KG1 (cell line): Measurements from ENCODE around the gene RIN1.

Experiments used
- DNase-seq: peaks from one replicate; lab custom pipeline; 2025; lab: John Stamatoyannopoulos, UW

Gene RIN1

DNA sequence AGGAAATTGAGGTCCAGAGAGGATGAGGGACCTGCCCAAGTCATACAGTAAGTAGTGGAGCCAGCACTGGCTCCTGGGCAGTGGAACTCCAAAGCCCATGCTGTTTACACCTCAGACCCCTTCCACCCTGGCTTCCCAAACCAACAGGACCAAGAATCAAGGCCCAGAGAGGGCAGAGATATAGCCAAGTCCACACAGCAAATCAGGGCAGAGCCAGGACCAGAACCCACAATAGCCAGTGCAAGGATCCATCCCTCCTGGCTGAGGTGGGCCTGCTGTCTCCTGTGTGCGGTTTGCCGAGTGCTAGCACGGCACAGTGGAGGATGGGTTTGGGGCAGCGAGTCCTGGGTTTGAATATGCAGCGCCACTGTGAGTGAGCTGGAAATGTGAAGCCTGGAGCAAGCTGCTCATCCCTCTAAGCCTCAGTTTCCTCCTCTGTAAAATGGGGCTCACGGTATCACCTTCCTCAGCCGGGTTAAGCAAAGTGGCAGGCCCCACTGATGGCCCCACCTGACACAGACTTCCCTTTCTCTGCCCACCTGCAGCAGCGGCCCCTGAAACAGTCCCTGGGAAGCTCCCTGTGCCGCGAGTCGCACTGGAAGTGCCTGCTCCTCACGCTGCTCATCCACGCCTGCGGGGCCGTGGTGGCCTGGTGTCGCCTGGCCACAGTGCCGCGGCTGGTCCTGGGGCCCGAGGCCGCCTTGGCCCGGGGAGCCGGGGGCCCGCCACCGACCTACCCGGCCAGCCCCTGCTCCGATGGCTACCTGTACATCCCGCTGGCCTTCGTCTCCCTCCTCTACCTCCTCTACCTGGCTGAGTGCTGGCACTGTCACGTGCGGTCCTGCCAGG lies 42.2 kb downstream of the RIN1 start:
- DNase-seq: no peak

DNA sequence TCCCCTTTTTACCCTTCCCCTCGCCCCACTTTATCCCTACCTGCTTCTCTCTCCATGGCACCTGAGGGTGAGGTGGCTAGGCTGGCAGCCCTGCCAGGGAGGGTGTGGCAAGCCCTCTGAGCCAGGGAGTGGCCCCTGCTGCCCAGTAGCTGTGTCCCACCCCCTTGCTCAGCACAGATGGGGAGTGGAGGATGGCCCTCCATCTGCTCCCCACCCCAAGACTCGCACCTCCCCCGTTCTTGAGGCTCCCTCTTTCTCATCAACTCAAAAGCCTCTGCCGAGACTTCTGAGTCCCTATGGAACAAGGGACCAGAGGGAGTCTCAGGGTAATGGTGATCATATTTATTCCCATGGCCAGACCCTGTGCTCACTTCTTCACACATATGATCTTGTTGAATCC lies 42.9 kb downstream of the RIN1 start:
- DNase-seq: no peak

DNA sequence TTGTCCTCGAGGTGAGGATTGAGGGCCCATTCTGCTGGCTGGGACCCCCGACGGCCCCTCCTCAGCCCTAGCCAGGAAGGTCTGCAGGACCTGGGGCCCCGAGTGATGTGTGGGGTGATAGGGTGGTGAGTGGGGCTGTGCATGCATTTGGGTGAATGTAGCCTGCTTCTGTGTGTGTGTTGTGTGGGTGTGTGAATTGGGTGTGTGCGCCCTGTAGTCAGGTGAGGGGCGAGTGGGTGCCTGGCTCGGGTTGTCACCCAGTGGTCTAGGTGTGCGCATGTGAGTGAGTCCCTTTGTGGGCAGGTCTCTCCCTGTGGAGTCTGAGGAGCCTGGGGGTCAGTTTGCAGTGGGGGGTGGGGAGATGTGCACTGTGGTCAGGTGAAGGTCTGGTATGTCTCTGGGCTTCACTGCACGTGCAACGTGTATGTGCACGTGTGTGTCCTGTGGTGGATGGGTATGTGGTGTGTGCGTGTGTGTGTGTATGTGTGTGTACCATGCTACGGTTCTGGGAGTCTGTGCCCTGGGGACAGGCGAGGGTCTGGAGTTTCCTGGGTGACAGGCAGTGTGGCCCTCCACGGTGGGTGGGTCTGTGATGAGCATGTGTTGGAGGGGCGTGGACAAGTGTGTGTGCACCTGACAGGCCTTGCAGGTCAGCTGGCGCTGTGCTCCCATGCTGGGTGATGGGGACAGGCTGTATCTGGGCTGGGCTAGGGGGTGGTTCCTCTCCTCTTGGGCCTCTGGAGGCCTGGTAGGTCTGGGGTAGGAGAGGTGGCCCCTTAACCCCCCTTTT lies 43.5 kb downstream of the RIN1 start:
- no peak for DNase-seq

DNA sequence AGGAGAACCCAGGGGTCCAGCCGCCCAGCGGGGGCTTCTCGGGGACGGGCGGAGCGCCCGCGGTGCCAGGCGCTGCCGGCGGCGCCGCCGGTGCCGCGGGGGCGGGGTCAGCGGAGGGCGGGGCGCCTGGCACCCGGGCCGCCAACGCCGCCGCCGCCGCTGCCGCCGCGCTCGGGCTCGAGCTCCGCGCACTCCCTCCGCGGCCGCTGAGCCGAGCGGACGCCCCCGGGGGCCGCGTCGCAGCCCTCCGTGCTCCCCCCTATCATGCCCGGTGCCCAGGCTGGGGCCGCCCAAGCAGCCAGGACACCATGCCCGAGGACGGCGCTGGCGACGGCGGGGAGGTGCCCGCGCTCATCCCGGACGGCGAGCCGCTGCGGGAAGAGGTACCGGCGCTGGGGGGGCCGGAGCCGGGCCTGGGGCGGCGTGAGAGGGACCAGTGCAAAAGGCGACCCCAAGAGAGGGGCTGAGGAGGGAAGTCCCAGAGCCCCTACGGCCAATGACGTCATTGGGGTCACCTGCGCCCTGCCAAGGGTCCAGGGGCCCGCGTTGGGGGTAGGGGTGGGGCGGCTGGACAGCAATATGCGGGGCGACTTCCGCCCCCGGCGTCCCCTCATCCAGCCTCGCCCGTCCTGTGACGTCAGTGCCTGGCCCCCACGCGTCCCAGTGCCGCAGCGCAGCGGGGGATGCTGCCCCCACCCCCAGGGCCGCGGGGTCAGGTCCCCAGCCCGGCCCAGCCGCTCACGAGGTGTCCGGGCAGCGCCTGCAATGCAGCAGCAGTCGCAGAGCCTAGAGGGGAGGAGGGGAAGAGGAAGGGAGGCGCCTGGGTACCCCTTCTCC lies 44.3 kb downstream of the RIN1 start, which contains the start of gene TMEM151A:
Gene TMEM151A, plus strand, starts transcription at position 189 of the 837 bp plus-strand sequence. Its CDS starts 120 bp downstream, at position 309.
- DNase-seq: no peak

DNA sequence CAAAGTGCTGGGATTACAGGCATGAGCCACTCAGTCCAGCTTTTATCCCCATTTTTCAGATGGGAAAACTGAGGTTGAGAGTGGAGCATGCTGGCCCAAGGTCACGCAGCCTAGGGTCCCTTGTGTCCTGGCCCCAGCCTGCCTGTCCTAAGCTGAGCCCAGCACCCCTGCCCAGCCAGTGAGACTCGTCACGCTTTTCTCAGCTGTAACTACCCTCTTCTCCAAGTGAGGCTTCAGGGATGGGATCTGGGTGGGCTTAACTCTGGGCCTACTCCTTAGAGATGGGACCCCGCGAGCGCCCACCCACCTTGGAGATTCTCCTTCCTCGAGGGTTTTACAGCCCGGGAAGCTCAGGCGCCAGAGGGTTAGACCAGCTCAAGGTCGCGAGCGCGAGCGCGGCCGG lies 44.9 kb downstream of the RIN1 start:
- DNase-seq: no peak

DNA sequence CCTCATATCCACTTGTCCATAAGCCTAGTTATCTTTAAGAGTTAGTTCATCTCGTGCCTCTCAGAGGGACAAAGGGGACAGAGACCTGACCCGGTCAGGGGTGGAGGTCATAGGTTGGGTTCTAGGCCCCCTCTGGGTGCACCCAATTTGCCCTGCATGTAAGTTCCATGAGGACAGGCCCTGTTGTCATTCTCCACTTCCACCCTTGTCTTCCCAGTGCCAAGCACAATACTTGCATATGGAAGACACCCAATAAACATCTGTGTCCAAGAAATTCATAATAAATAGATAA lies 46.0 kb downstream of the RIN1 start:
- no peak for DNase-seq

DNA sequence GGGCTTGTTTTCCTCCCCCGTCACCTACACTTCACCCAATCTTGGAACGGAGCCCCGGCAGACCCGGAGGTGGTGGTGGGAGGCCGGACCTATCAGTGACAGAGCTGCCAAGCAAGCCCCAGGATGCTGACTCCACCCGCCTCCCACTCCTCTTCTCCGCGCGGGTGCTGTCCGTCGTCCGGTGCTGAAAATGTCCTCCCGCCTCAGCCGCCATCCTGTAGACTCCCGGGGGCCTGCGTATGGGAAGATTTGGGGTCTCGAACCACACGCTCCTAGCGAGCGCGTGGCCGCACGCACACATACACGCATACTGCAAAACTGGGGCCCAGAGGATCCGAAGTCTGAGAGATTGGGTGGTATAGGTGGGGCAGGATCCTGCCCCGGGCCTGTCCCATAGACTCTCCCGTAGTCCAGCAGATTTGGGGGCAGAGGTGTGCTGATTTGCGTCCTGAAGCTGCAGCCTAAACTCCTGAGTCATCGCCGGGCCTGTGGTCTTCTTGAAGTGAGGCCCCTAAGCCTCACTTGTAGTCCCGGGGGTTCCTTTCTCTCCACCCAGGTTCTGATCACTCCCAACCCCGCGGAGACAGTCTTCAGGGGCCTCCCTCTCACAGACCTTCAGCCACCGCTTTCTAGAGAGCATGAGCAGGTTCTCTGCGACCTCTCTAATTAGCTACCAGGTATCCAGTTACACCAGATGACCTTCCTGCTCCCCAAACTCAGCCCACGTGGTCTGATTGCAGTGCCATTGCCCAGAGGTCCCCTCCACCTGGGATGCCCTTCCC lies 46.5 kb downstream of the RIN1 start:
- no peak for DNase-seq

DNA sequence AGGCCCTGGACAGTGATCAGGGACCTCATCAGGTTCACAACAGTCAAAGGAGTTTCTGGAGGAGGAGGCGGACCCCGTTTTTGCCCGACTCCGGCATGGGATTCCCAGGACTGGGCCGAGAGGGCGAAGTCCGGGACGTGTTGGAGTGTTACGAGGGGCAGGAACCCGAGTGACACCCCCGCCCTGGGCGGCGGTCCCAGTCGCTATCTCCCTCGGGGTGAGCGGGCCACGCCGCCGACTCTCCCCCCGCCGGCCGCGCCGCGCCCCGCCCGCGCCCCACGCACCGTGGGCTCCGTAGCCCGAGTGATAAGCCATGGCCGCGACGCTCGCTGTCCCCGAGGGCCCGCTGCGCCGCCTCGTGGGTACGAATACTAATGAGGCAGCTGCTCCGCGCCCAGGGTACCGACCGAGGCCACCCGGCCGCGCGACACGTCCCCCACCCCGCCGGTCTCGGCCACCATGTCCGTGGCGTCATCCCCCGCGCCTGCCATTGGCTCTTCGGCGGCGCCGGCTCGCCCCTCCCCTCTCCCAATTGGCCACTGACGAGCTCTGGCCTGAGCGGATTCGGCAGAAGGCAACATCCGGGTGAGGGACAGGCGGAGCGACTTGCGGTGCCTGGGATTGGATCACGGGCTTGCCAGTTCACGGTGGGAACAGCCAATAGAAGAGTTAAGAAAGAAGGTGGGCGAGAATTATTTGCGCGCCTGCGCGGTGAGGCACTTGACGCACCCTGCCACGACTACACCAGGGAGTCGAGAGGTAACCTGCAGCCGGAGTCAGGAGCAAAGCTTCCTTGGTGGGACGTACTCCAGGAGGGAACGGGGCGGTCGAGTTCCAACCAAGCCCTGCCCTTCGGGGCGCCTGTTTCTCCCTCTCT lies 47.3 kb downstream of the RIN1 start, which contains the start of gene YIF1A:
Gene YIF1A, minus strand, starts transcription at position 473 of the 877 bp plus-strand sequence. Its CDS starts 158 bp downstream, at position 315.
- DNase-seq: peak; percentile 98

DNA sequence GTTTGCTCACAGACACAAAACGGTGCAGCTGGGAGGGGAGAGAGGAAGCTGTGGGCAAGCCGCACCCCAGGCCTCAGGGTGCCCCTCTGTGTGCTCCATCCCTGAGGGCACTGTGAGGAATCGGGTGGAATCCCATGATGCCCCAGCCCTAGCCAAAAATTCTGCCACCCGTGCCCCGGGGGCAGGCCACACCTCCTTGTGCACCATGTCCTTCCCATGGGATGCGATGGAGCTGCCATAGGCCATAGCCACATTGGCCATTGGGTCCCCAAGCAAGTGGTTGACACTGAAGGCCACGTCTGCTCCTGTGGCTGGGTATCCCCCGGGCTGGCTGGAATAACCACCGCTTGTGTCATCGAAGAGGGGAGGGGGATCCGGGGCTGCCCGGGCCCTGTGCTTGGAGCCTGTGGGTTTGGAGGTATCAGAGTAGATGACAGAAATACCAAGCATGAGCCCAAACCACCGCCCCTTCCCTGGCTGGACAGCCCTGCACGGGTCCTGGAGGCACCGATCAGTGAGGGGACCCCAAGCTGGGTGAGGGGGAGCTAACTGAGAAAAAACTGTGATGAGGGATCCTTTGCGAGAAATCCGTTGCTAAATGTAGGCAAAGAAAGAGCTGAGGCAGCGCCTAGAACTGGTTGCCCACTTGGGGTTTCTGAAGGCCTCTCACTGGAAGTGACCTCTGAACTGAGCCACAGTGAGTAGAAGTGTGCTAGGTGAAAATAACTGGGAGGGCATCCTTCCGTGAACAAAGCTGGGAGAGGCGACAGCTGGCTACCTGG lies 48.2 kb downstream of the RIN1 start:
- DNase-seq: no peak

DNA sequence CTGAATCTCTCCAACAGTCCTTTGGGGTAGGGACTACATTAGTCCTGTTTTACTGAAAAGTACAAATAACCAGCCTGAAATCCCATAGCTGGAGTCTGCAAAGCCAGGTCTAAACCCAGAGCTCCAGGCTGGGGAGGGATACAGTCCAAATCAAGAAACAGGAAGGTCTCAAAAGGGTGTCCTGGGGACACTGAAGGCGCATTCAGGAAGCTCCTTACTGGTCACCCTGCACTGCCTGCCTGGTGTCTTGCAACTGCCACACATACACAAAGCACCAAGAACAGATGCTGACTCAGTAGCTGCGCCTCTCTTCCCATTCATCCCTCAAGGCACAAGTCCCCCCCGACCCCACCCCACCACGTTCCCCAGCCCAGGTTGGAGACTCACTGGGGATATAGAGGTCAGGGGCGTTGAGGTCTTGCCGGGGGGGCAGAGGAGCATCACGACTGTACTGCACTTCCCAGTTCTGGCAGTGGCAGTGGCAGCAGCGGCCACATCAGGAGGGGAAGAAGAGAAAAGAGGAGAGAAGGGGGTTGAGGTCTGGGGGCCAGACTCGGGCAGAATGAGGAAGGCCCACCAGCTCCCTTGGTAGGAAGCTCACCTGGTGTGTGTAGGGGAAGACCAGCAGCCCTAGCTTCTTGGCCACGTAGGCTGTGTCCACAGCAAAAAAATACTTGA lies 48.9 kb downstream of the RIN1 start:
- DNase-seq: no peak

DNA sequence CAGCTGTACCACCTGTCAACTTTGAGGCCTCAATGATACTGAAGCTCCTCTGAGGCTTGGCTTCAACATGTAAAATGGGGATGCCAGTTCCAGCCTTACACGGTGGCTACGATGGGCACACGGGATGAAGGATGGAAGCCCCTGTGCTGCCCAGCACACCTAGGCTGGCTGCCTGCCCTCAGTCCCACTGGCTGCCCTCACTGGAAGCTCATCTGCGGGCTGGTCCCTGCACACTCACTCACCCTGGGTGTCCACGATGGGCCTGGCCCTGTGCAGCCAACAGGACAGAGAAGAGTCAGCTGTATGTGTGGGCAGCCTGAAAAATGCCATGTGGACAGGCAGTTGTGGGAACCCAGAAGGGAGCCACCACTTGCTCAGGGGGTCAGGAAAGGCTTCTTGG lies 49.5 kb downstream of the RIN1 start:
- DNase-seq: no peak

DNA sequence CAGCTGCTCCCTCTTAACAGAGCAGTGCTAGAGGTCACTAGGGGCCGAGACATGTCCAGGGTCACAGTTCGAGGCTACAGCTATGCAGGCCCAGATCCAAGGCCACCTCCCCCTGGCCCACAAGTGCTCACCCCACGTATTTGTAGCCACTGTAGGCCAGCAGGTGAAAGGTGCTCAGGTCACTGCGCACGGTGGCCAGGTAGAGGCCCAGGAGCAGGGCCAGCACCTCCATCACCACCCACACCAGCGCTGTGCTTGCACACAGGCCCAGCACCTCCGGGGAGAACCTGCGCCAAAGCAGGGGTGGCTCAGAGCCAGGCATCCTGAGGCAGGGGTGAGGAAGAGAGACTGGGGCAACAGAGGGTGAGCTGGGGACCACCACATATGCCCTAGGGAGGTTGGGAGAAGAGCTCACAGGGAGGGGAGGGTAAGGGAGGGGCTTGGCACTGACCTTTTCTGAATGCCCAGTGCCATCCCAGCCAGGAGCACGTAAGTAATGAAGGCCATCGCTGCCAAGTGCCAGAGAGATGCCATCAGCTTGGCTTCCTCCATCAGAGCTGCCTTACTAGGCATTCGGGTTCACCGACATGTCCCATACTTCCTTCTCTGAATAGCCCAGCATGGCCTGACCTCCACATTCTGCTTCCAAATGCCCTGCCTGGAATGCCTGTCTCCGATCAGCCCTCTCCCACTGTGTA lies 50.8 kb downstream of the RIN1 start:
- DNase-seq: no peak

DNA sequence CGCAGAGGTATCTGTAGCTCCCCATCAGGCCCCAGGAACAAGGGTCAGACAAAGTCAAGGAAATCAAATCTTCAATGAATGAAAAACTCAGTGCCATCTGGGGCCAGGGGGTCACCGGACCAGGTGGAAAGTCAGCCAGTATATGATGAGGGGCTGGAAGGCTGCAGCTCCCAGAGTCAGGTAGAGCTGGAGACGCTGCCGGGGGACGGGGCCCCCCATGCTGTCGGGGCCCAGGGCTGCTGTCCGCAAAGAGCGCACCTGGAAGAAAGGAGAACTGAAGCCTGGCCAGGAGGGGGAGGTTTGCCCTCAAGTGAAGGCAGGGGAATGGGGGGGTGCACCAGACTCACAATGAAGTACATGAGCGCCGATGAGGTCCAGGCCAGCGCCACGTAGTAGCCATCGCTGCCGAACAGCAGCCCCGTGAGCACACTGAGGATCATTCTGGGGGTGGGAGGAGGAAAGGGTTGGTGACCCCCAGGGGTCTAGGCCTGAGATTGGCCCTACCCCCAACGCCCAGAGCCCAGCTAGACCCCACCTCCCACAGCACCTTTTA lies 51.6 kb downstream of the RIN1 start:
- DNase-seq: no peak

DNA sequence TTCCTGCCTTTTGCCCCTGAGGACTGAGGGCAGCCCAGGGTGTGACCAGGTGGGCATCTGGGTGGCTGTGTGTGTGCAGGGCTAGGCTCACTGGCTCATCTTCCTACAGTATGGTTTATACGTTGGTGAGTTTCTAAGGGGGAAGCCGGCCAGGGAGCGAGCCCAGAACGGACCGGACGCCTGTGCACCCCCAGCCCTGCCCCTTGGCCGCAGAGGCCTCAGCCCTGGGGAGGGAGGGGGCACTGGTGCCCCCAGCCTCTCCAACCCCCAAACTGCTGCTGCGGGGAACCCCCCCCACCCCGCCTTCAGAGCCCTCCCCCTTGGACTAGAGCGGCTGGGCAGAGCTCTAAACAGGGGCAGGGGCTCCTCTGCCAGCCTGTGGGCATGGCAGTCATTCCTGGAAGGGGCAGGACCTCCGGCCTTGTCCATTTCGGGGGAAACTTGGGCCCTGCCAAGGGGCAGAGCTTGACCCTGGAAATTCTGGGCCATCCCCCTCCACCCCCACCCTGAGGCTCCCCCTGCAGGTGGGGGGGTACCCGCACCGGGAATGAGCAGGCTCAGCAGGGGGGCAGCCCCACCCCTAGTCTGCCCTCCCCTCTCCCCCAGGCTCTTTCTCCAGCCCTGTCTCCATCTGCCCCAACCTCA lies 52.7 kb downstream of the RIN1 start:
- DNase-seq: no peak

DNA sequence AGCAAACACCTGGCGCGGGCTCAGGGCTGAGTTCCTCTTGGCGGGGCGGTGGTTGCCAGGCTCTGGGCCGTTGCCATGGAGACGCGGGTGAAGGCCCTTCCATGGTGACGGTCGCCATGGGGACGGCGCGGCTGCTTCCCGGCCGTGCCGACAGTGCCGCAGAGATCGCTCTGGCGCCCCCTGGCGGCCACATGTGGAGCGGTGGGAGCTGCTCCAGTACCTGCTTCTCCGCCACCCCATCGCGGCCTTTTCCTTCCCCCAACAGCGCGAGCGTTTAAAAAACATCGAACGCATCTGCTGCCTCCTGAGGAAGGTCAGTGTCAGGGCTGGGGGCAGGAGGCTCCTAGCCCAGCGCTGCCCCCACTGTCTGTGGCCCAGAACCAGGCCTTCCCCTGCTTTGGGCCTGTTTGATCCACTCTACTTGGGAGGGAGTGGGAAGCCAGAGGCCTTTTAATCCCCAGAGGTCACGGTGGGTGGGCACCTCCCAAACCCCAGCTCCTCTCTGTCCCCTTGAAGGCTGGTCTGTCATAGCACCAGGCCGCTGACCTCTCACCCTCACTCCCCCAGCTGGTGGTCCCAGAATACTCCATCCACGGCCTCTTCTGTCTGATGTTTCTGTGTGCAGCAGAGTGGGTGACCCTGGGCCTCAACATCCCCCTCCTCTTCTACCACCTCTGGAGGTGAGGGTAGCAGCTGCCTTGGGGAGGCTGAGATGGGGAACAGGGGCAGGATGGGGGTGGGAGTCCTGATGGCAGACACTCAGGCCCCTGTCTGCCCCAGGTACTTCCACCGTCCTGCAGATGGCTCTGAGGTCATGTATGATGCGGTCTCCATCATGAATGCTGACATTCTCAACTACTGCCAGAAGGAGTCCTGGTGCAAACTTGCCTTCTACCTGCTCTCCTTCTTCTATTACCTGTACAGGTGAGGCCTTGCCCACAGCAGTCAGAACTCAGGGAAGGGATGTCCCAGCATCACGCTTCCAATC lies 53.5 kb downstream of the RIN1 start:
- peak; percentile 99 for DNase-seq
